ENCODE data around the gene FKBP2.

FKBP2 gene

DNA sequence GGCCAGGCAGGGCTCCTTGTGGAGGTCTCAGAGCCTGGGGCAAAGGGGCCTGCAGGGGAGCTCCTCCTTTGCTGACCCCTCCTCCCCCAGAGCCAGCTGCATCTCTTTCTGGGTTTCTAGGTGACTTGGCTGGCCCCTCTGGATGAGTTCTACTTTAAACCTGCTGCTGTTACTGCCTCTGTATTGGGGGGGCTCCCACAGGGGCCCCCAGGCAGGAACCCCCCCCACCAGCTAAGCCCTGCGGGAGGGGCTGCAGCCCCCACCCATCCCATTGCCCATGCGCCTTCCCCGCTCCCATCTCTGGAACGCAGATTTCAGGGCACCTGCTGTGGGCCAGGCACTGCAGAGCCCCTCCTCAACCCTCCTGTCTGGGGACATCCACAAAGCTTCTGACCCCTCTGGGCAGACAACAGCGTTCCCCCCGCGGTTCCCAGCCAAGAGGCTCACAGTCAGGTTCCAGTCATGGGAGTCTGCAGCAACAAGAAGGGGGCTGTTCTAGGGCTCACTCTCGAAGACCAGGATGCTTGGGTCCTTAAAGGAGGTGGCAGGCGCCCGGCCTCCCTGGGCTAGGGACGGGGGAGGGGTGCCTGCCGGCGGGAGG, 9.6 kb downstream of the FKBP2 start:
- no peak for DNase-seq

DNA sequence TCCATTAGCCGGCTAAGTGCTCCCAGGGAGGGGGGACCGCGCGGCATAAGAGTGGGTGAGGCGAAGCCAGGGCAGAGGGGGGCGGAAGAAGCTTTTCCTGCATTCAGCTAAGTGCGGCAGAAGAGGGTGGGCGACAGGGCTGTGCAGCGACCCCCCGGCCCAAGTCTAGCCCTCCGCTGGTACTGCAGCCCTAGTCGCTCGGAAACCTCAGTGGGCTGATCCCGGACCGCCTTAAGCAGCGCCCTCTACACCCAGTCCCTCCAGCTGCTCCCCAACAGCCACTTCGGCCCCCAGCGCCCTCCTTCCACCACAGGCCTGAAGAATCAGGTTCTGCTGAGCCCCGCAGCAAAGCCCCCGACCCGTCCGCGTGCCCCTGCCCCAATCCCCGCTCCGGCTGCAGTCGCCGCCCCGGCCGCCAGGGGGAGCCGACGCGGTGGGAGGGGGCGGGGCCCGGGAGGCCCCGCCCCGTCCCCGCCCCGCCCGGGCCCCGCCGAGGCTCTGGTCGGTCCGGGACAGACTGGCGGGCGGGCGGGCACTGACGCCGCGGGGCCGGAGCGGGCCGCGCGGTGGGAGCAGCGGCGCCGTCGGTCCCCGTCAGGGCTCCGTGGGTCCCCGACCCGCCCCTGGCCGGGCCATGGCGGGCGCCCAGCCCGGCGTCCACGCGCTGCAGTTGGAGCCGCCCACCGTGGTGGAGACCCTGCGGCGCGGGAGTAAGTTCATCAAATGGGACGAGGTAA, 10.3 kb downstream of the FKBP2 start, which contains the start of gene PLCB3:
PLCB3 (plus strand) TSS at position 515 of the 737 bp plus-strand sequence; CDS start at position 635, 120 bp downstream.
- no peak for DNase-seq

DNA sequence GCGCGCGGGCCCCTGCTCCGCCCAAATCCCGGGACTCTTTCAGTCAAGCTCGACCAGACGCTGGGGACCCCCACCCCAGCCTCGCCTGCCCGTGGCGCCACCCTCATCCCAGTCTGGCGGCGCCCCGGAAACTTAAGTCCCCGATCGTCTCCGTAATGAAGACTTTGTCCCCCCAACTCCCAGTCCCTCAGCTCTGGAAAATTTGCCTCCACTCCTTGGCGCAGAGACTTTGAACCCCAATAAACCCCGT, 10.8 kb downstream of the FKBP2 start:
- DNase-seq, result no peak

DNA sequence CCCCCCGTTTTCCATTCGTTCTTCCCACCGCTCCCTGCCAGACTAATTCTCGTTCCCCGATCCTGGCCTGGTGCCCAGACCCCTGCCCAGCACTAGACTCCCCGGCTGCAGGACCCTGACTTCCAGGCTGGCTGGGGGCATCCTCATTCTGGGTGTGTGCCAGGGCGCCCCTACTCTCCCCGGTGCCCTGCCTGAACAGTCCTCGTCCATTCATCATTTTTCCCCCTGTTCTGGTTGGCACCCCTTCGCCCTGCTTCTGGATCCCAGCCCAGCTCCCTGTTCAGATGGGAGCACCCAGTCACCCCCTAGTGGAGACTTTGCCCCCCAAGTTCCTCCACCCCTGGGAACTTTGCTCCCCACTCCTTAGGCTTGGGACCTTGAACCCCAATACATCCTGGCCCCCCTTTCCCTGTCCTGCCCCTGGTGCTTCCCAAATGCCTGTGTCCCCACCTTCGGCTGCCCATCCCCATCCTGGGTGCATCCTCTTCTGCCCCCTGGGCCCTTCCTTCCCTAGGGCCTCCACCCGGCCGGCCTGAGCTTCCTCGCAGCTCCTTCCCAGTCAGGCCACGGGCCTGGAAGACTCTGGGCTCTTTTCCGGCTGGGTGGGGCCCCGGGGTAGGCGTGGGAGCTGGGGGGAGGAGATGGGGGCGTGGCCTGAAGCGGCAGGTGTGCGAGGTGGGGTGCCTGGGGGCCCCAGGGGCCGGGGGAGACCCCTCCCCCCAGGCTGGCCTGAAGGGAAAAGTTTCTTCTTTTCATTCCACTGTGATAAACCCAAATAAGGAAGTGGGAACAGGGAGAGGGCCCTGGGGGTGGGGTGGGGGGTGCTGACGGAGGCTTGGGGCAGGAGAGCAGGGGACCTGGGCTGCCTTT, 11.3 kb downstream of the FKBP2 start:
- DNase-seq, result no peak

DNA sequence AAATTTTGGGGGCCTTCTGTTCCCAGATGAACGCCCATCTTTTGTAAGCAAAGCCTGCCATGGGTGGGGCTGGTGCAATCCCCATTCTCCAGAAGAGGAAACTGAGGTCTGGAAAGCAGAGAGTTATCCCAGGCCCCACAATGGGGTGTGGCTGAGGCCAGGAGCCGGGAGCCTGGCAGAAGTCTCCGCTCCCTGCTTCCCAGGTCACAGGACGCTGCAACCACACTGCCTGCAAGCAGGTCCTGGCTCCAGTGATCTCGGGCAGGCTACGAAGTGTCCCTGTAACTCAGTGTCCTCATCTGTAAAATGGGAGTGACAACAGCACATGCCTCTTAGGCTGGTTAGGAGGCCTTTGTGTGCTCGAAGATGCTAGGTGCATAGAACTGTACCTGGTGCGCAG, 12.1 kb downstream of the FKBP2 start:
- DNase-seq, result no peak

DNA sequence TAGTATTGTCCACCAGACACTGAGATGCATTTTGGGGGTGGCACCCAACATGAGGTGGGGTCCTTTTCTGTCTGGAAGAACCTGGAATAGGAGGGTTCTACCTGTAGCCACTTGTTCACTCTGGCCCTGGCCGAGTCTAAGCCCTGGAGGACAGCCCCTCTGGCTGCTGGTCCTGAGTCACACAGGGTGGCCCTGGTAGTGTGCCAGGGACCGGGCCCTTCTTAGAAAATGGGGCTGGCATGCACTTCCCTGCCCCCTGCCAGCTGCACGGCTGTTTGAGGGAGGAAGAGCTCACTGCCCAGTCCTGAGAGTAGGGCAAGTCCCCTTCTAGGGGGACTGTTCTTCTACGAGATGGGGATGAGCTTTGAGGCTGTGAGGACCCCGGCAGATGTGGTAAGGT, 12.6 kb downstream of the FKBP2 start:
- no peak for DNase-seq

DNA sequence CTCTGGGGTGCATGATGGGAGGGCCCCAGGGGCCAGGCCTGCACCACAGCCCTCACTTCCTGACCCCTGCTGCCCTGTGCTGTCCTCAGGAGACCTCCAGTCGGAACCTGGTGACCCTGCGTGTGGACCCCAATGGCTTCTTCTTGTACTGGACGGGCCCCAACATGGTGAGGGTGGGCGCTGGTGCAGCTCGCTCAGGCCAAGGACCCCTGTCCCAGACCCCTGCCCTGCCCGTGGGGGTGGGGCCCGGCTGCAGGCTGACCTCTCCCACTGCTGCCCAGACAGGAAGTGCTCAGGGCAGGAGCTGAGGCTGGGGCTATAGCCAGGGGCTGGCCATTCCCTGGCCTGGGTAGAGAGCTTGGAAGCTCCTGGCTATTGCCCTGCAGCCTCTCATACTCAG, 13.4 kb downstream of the FKBP2 start:
- DNase-seq, result no peak

DNA sequence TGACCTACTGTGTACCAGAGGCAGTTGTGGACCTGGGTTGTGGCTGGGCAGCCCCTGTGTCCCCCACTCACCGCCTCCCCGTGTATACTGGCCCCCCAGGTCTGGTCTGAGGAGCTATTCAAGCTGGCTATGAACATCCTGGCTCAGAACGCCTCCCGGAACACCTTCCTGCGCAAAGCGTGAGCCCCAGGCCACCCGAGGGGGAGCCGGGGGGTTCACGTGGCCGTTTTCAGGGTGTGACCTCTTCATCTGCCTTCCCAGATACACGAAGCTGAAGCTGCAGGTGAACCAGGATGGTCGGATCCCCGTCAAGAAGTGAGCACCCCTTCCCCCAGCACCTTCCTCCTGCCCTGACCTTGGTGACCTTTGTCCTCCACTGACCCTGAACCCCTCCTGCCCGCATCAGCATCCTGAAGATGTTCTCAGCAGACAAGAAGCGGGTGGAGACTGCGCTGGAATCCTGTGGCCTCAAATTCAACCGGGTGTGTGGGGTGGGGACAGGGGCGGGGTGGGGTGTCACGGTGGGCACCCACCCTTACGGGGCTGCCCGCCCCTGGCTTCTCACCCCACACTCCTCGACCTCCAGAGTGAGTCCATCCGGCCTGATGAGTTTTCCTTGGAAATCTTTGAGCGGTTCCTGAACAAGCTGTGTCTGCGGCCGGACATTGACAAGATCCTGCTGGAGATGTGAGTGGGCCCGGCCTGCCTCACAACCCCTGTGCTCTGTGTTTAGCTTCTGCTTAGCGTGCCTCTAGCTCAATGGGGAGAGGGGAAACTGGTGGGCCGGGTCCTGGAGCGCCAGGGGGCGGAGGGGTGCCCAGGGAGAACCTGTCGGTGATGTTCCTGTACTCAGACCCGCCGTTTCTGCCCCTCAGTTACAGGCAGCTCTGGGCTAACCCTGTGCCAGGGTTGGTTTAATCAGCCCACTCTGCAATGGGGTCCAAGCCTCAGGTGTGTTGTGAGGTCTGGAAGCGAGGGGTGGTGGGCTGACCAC, 14.5 kb downstream of the FKBP2 start:
- DNase-seq, result no peak

DNA sequence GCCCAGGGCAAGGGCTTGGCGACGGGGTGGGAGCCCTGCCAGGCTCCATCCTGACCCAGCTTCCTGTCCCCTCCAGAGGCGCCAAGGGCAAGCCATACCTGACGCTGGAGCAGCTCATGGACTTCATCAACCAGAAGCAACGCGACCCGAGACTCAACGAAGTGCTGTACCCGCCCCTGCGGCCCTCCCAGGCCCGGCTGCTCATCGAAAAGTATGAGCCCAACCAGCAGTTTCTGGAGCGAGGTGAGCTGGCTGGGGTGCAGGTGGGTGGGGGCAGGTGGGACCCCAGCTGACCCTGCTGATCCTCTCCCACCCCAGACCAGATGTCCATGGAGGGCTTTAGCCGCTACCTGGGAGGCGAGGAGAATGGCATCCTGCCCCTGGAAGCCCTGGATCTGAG, 15.4 kb downstream of the FKBP2 start:
- DNase-seq, result no peak

DNA sequence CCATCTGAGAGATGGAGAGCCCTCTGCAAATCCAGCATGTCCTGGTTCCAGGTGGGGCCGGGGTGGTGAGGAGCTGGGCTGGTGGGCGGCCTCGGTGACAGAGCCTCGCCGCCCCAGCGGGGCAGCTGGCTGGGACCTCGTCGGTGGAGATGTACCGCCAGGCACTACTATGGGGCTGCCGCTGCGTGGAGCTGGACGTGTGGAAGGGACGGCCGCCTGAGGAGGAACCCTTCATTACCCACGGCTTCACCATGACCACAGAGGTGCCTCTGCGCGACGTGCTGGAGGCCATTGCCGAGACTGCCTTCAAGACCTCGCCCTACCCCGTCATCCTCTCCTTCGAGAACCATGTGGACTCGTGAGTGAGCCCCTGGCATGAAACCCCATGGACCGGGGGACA, 17.5 kb downstream of the FKBP2 start:
- no peak for DNase-seq

DNA sequence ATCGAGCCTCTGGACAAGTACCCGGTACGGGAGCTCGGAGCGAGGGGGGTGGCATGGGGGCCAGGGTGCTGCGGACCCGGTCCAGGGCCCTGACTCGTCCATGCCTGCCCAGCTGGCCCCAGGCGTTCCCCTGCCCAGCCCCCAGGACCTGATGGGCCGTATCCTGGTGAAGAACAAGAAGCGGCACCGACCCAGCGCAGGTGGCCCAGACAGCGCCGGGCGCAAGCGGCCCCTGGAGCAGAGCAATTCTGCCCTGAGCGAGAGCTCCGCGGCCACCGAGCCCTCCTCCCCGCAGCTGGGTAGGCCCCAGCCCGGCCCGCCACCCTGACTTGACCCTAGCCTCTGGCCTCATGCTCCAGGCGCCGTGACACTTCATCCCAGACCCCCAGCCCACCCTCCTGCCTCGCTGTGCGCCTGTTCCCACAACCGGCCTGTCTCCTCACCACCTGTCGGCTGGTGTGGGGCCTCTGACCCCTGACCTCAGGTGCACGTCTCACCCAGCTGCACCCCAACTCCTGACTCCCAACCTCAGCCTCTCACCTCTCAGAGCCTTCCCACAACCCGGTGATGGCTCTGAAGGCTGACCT, 18.1 kb downstream of the FKBP2 start:
- no peak for DNase-seq

DNA sequence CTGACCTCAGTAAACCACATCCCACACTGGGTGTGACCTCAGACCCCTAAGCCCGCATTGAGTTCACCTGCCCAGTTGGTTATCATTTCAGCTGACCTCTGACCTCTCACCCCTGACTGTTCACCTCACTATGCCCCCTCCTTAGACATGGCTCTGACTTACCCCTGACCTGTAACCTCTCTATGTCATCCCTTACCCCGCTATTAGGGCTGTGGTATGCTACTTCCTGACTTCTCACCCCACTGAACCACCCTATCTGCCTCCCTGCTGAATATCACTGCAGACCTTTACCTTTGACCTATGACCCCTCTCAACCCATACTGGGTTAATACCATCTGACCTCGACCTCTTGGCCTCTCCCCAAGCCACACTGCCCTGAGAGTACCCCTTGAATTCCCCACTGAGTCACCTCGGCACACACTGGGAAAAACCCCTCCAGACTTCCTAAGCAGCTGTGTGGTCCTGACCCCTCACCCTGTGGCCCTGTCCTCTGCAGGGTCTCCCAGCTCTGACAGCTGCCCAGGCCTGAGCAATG, 18.7 kb downstream of the FKBP2 start:
- no peak for DNase-seq

DNA sequence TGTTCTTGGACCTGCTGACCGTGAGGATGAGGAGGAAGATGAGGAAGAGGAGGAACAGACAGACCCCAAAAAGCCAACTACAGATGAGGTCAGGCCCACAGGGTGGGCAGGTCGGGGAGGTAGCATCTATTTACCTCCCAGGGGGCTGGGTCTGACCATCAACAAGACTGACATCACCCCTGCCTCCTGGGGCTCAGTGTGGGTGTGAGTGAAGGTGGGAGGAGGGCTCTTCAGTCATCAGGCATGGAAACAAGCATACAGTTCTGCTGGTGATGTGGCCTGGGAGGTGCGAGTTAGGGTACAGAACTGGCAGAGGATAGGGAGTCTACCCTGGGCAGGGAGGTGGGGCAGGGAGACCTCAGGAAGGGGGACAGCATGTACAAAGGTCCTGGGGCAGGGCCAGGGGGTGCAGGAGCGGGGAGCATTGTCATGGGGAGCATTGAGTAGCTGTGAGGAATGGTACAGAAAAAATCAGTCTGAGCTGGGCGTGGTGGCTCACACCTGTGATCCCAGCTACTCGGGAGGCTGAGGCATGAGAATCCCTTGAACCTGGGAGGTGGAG, 19.3 kb downstream of the FKBP2 start:
- DNase-seq, result no peak

DNA sequence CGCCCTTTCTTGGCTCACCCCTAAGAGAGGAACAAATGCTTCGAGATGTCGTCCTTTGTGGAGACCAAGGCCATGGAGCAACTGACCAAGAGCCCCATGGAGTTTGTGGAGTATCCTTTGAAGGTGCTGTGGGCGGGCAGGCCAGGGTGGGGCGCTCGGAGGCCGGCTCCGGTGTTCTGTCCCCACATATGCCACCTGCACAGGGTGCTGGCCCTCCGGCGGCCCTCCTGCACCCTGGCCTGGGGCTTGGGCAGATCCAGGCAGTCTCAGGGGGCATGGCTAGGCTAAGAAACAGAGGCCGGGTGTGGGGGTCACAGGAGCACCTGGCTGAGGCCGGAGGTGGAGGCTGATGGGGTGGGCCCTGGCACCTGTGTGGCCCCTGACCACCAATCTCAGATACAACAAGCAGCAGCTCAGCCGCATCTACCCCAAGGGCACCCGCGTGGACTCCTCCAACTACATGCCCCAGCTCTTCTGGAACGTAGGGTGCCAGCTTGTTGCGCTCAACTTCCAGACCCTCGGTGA, 20.7 kb downstream of the FKBP2 start:
- DNase-seq, result no peak

DNA sequence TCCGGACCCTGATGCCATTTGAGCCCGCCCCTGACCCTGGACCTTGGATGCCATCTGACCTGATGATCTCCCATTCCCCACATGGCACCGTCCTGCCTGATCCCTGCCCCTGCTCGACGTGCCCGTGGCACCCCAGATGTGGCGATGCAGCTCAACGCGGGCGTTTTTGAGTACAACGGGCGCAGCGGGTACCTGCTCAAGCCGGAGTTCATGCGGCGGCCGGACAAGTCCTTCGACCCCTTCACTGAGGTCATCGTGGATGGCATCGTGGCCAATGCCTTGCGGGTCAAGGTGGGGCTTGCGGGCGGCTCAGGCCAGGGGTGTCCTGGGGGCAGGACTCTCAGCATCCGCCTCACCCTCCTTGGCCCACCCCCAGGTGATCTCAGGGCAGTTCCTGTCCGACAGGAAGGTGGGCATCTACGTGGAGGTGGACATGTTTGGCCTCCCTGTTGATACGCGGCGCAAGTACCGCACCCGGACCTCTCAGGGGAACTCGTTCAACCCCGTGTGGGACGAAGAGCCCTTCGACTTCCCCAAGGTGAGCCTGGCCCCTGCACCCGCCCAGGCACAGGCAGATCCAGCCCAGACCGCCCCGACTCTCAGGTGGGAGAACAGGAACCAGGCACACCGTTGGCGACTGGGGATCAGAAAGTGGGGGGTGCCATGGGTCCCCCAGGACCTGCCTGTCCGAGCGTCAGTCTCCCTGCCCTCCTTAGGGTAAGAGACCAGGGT, 21.5 kb downstream of the FKBP2 start:
- no peak for DNase-seq

DNA sequence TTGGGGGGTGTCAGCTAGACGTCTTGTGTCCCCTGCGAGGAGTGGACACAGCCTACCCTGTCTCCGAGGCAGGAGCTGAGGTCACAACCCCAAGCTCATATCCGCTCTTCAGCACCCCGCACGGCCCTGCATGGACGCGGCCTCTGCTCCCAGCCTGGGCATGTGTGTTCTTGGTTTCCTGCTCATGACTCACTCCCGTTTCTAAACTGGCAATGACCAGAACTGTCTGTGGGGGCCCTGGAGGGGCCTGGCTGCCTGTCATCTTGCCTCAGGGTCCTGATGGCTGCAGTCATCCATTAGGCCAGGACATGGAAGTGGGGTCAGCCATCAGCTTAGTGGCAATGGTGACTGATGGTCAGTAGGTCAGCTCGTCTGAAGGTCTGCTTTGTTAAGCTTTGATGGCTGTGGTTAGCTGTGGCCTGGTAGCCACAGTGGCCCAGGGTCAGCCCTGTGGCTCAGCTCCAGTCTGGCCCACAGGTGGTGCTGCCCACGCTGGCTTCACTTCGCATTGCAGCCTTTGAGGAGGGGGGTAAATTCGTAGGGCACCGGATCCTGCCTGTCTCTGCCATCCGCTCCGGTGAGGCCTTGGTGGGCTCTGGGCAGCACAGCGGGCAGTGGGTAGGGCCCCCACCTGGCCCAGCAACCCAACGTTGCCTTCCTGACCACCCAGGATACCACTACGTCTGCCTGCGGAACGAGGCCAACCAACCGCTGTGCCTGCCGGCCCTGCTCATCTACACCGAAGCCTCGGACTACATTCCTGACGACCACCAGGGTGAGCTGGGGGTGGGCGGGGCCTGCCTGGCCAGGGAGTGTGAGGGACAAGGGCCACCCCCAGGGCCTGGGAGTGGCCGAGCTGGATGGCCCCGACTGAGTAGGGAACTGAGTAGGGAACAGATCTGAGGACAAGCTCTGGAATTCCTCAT, 22.4 kb downstream of the FKBP2 start:
- DNase-seq, result no peak

DNA sequence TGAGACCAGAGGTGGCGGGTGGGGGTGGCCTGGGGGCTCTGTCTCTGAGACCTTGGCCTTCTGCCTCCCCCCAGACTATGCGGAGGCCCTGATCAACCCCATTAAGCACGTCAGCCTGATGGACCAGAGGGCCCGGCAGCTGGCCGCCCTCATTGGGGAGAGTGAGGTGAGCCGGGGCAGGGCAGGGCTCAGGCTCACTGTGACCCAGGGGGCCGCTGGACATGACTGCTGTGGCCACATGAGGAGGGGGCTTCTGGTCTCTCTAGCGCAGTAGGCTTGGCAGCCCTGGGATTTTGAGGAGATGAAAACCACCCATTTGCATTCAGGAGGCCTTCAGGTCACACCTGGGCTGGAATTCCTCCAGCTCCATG, 23.0 kb downstream of the FKBP2 start:
- DNase-seq, result no peak

DNA sequence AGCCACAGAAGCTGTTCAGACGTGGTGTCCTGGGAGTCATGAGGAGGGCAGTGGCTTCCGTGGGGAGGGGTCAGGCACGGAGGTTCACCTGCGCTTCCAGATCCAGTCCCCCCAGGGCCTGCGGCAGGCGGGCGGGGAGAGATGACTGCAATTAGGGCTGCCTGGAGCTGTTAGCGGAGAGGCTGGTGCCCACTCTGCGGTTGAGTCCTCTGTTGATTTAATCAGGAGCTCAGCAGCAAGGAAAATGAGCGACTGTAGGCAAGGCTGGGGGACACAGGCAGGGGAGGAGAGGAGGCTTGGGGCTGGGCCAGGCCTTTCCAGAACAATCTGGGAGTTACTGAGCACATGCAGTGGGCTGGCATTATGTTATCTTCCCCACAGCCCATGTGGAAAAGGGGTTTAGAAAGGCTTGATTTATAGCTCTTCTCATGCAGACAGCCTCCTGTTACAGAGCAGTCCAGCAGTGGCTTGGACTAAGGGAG, 23.5 kb downstream of the FKBP2 start:
- DNase-seq, result no peak
